ENCODE data around the gene PPEF1. TPM values are rescaled to one million over a fixed set of nuclear protein-coding genes. Genes with fewer than 3 reads are reported as not detected.

The PPEF1 gene
- total and polyA plus RNA-seq, 2 of the 8 experiments (the other 6 are each of a cell fraction or from before 2014, with no cell fraction given) = 0.08 to 0.30 TPM

GRCh38 chrX:18691431-18691830 lies 16.0 kb upstream of the PPEF1 start:
- Histone ChIP-seq H3K4ac (replicated peaks; ENCODE audit: insufficient read length, low read depth, low read length) (no peak overlapping the region), H2BK15ac (ENCODE audit: low read length) (no peak overlapping the region), H2AK5ac (ENCODE audit: low read depth, low read length) (no peak overlapping the region), H3K9me3 (ENCODE audit: insufficient read depth in 2 of 2, low read depth in 1 of 2, low read length in 1 of 2) (no peaks in the 10 kb centered on the region), H3K27ac (ENCODE audit: low read depth, low read length) (no peak overlapping the region), H2BK5ac (ENCODE audit: low read depth, low read length) (no peak overlapping the region), H4K91ac (replicated peaks; ENCODE audit: insufficient read length, low read length) (no peak overlapping the region), H4K8ac (ENCODE audit: extremely low read depth, insufficient read depth, low read length) (no peak overlapping the region), H3K23ac (ENCODE audit: insufficient read length) (no peak overlapping the region), H3K27me3 (replicated peaks in 1 of 4; ENCODE audit: control insufficient read depth in 3 of 4, extremely low read depth in 1 of 4, insufficient read depth in 3 of 4, low read length in 3 of 4) (no peaks in the 10 kb centered on the region), H2BK20ac (ENCODE audit: low read length) (no peak overlapping the region), H3K36me3 (ENCODE audit: control insufficient read depth in 2 of 4, insufficient read depth in 4 of 4, low read length in 3 of 4) (no peaks in the 10 kb centered on the region), H2AFZ (ENCODE audit: low read length) (no peak overlapping the region), H3K18ac (ENCODE audit: extremely low read depth, low read length) (no peak overlapping the region), H4K20me1 (replicated peaks in 1 of 2; ENCODE audit: control insufficient read depth in 1 of 2, insufficient read depth in 2 of 2, low read length in 2 of 2) (no peaks in the 10 kb centered on the region), H3K79me1 (ENCODE audit: low read depth, low read length) (no peaks in the 10 kb centered on the region), H3K56ac (replicated peaks; ENCODE audit: insufficient read length, low read depth, low read length) (no peak overlapping the region), H2BK120ac (replicated peaks; ENCODE audit: low read depth, low read length) (no peak overlapping the region), H3K14ac (ENCODE audit: insufficient read length) (no peak overlapping the region), H3K23me2 (ENCODE audit: low read depth, low read length) (no peaks in the 10 kb centered on the region), H3K9ac (replicated peaks in 1 of 4; ENCODE audit: extremely low read depth in 1 of 4, low read depth in 3 of 4, low read length in 3 of 4) (no peak overlapping the region), H3K4me3 (ENCODE audit: extremely low read depth in 1 of 4, insufficient read depth in 2 of 4, low read depth in 3 of 4, low read length in 4 of 4) (no peak overlapping the region), H3K4me1 (replicated peaks in 1 of 4; ENCODE audit: control insufficient read depth in 3 of 4, insufficient read depth in 4 of 4, low read length in 3 of 4) (0 out of 7 replicates have a peak, but pooled peaks cover 0 to 2% (median 0%) of the 10 kb centered on the region in 4 experiments), H3K4me2 (ENCODE audit: insufficient read depth in 1 of 2, low read depth in 2 of 2, low read length in 2 of 2) (no peak overlapping the region), H3K79me2 (ENCODE audit: control insufficient read depth in 1 of 2, insufficient read depth in 2 of 2, low read length in 2 of 2) (no peaks in the 10 kb centered on the region), H4K5ac (ENCODE audit: insufficient read length, low read depth, low read length) (no peak overlapping the region), H2BK12ac (ENCODE audit: low read depth, low read length) (no peak overlapping the region)
- POLR2A ChIA-PET (ENCODE audit: partially characterized antibody) = no interaction called here
- CTCF ChIA-PET (ENCODE audit: partially characterized antibody) = interaction anchor here (0.6 kb wide), 1 partner anchor 27 kb away, joined by 3 read pairs; no protein-coding TSS in a partner anchor
- TF ChIP-seq NRF1 (IDR thresholded peaks at IDR 0.05; ENCODE audit: low read depth, low read length) (no peak), JUND (IDR thresholded peaks at IDR 0.05; ENCODE audit: low read length) (no peak), CBX8 (IDR thresholded peaks at IDR 0.05; ENCODE audit: borderline replicate concordance, low read depth, low read length) (no peak)
- DNase-seq (ENCODE audit: low read depth in 1 of 2, low spot score in 2 of 2) (no peak), FAIRE-seq (peak; percentile 13)
- 88% methylated on average over 1 of the region's 1 CpG; no CpG with 5 or more reads in 1 of the 2 experiments for WGBS, 2 experiments (ENCODE audit: extremely low coverage in 1 of 2, insufficient coverage in 1 of 2, insufficient read length in 1 of 2, insufficient replicate concordance in 2 of 2, low coverage in 1 of 2, low lambda C conversion rate in 2 of 2, missing lambda C conversion rate in 1 of 2)

Data from H1 (cell line).